ENCODE data around the gene CLPTM1L.

- TF ChIP-seq CTCF (conservative IDR thresholded peaks at IDR 0.05; ENCODE audit: low read length) (no peak), EZH2phosphoT487 (IDR thresholded peaks at IDR 0.05; ENCODE audit: borderline replicate concordance, low read depth, low read length) (no peak)
These were observed 67.1 kb downstream of the CLPTM1L start for GRCh38 chr5:1277781-1278180.
